Vagina (tissue), 2 donors: ENCODE results near the gene TBX4. TPM values are rescaled to one million over a fixed set of nuclear protein-coding genes. Genes with fewer than 3 reads are reported as not detected.

Experiments
- DNase-seq, 2 donors: peaks; one replicate each; pipeline ENCODE4 v3.0.0-alpha.2; 2017; ENCODE audit errors: extremely low spot score in 2 of 2
- H3K27ac ChIP-seq: fragments of 200-600 bp; sonication (generic); one replicate; pipeline ENCODE4 v1.5.1; 2019
- H3K27me3 ChIP-seq: fragments of 200-600 bp; sonication (generic); one replicate; pipeline ENCODE4 v1.5.1; 2019
- H3K36me3 ChIP-seq, 2 donors: fragments of 200-600 bp; sonication (generic); one replicate each; pipeline ENCODE4 v1.5.1; 2017 to 2019
- H3K4me1 ChIP-seq: fragments of 200-600 bp; sonication (generic); one replicate; pipeline ENCODE4 v1.5.1; 2019
- H3K4me3 ChIP-seq, 2 donors: fragments of 200-600 bp; sonication (generic); 1 replicate in 1 of 2; 2 replicates in 1 of 2; pipeline ENCODE4 v1.5.1; 2016 to 2019
- H3K9me3 ChIP-seq: fragments of 200-600 bp; sonication (generic); one replicate; pipeline ENCODE4 v1.5.1; 2019
- CTCF ChIP-seq, 3 experiments: fragments of 450-650 bp in 2 of 3; fragments of 200-600 bp in 1 of 3; sonication (generic) in 1 of 3; IDR thresholded peaks; one replicate each; pipeline ENCODE4 v1.5.1; 2017 to 2019; ENCODE audit warnings: antibody characterized with exemption in 3 of 3, mild to moderate bottlenecking in 2 of 3, moderate library complexity in 2 of 3
- POLR2A ChIP-seq, 2 donors: fragments of 450-650 bp; IDR thresholded peaks; one replicate each; pipeline ENCODE4 v1.6.1; 2017; ENCODE audit warnings: antibody characterized with exemption in 2 of 2, mild to moderate bottlenecking in 2 of 2, moderate library complexity in 2 of 2
- POLR2AphosphoS5 ChIP-seq, 2 donors: sonication (generic); formaldehyde crosslinking; IDR thresholded peaks; one replicate each; pipeline ENCODE4 v1.9.0; 2017; ENCODE audit warnings: antibody characterized with exemption in 2 of 2, mild to moderate bottlenecking in 2 of 2, low read depth in 1 of 2; ENCODE audit not compliant: insufficient read depth in 1 of 2
- intact Hi-C: fragments of 100-400 bp; cut with DNase I; formaldehyde crosslinking; loops from one replicate; pipeline ENCODE4 v1.15.1; 2023
- total RNA-seq: library from RNA; depleted of rRNA; stranded (reverse); fragments of >200 nt; gene quantifications from one replicate; pipeline ENCODE4 v1.2.3, GENCODE V29; 2016

TBX4 gene
- total RNA-seq, 1 donor from 2014 or later: not detected

GRCh38 chr17:61416540-61417363 lies 35.5 kb upstream of the TBX4 start:
- H3K36me3 ChIP-seq: no peaks in the 10 kb centered on the region
- H3K4me1 ChIP-seq: peaks cover 39% of the 10 kb centered on the region
- H3K27me3 ChIP-seq: no peaks in the 10 kb centered on the region
- TF ChIP-seq POLR2A (IDR thresholded peaks at IDR 0.05): no peak
- peak; percentile 75 to 97 (median 81) for TF ChIP-seq CTCF (IDR thresholded peaks at IDR 0.05)
- TF ChIP-seq POLR2AphosphoS5 (IDR thresholded peaks at IDR 0.05; ENCODE audit: insufficient read depth in 1 of 2, low read depth in 1 of 2): peak in 1 of 2 donors; percentile 30
- peak overlapping the region; percentile 54 for H3K27ac ChIP-seq
- peak; percentile 88 to 89 for DNase-seq
- intact Hi-C loops: loop anchor here (10.0 kb wide), 1 partner anchor 648 kb away; the partner anchor contains the start of gene MED13
- no peaks in the 10 kb centered on the region for H3K9me3 ChIP-seq
- peak overlapping the region in 1 of 2 donors; percentile 32 for H3K4me3 ChIP-seq

DNA sequence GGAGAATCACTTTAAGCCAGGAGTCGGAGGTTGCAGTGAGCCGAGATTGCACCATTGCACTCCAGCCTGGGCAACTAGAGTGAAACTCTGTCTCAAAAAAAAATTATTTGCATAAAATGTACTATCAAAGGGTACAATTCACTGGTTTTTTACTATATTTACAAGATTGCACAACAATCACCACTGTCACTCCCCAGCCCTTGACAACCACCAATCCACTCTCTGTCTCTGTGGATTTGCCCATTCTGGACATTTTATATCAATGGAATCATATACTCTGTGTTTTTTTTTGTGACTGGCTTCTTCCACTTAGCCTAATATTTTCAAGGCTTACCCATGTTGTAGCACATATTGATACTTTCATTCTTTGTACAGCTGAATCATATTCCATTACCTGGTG lies 33.8 kb upstream of the TBX4 start:
- H3K9me3 ChIP-seq: no peaks in the 10 kb centered on the region
- TF ChIP-seq POLR2A (IDR thresholded peaks at IDR 0.05): no peak
- TF ChIP-seq CTCF (IDR thresholded peaks at IDR 0.05): no peak
- TF ChIP-seq POLR2AphosphoS5 (IDR thresholded peaks at IDR 0.05; ENCODE audit: insufficient read depth in 1 of 2, low read depth in 1 of 2): no peak
- no peak overlapping the region for H3K27ac ChIP-seq
- H3K27me3 ChIP-seq: no peaks in the 10 kb centered on the region
- no peak for DNase-seq
- H3K36me3 ChIP-seq: no peaks in the 10 kb centered on the region
- H3K4me3 ChIP-seq: no peak overlapping the region
- peaks cover 25% of the 10 kb centered on the region for H3K4me1 ChIP-seq
- intact Hi-C loops: loop anchor here (10.0 kb wide), 1 partner anchor 646 kb away; the partner anchor contains the start of gene MED13

GRCh38 chr17:61419496-61420046 lies 32.7 kb upstream of the TBX4 start:
- H3K27me3 ChIP-seq: no peaks in the 10 kb centered on the region
- peak; percentile 43 to 75 for DNase-seq
- H3K36me3 ChIP-seq: no peaks in the 10 kb centered on the region
- TF ChIP-seq POLR2A (IDR thresholded peaks at IDR 0.05): no peak
- no peak for TF ChIP-seq CTCF (IDR thresholded peaks at IDR 0.05)
- no peak for TF ChIP-seq POLR2AphosphoS5 (IDR thresholded peaks at IDR 0.05; ENCODE audit: insufficient read depth in 1 of 2, low read depth in 1 of 2)
- H3K4me3 ChIP-seq: no peak overlapping the region
- intact Hi-C loops: loop anchor here (10.0 kb wide), 1 partner anchor 645 kb away; the partner anchor contains the start of gene MED13
- H3K27ac ChIP-seq: no peak overlapping the region
- H3K9me3 ChIP-seq: no peaks in the 10 kb centered on the region
- peaks cover 17% of the 10 kb centered on the region for H3K4me1 ChIP-seq

DNA sequence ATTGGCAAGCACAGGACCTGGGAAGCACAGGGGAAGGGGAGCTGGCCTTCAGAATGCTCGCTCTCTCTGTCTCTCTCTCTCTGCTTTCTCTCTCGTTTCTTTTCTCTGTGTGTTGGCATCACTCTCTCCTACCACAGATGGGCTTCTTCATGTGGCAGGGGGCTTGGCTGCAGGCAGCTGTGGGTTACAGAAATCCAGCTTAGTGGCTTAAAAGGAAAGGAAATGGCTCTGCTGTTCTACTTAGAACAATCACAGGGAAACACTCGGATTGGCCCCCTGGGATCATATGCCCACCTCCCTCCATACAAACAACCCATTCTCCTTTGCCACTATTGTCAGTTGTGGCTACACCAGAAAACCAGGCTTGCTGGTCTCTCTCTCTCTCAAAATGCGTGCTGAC lies 32.2 kb upstream of the TBX4 start:
- no peak overlapping the region for H3K4me3 ChIP-seq
- H3K36me3 ChIP-seq: no peaks in the 10 kb centered on the region
- H3K27ac ChIP-seq: no peak overlapping the region
- intact Hi-C loops: no loop called here
- H3K9me3 ChIP-seq: no peaks in the 10 kb centered on the region
- TF ChIP-seq CTCF (IDR thresholded peaks at IDR 0.05): no peak
- TF ChIP-seq POLR2AphosphoS5 (IDR thresholded peaks at IDR 0.05; ENCODE audit: insufficient read depth in 1 of 2, low read depth in 1 of 2): no peak
- TF ChIP-seq POLR2A (IDR thresholded peaks at IDR 0.05): no peak
- H3K27me3 ChIP-seq: no peaks in the 10 kb centered on the region
- peaks cover 16% of the 10 kb centered on the region for H3K4me1 ChIP-seq
- peak; percentile 52 to 64 for DNase-seq
